GM12872 (cell line): ENCODE results near the gene CHN1.

Experiments used
- CTCF ChIP-seq: IDR thresholded peaks from 3 replicates; pipeline ENCODE4 v1.5.1; 2011; ENCODE audit warnings: low read depth, mild to moderate bottlenecking, low read length, moderate library complexity; ENCODE audit not compliant: insufficient read depth

The CHN1 gene

GRCh38 chr2:174775571-174775980, 229.6 kb downstream of the CHN1 start:
- no peak for TF ChIP-seq CTCF

DNA sequence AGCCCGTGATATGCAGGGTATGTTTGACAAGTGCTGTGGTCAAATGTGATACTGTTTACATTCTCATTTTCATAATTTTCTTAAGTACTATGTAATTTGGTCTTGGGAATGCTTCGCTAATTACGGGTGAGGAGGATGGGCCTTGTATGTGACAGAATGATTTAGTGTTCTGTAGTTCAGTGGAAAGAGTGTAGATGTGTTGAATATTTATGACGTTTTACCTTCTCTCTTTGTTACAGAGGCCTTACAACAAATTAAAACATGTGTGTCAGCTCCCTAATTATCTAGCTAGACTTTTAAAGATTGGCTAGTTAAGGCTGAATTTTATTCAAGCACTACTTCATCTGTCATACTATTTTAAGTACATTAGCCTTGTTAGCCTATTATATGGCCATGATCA, 230.3 kb downstream of the CHN1 start:
- TF ChIP-seq CTCF = no peak

- TF ChIP-seq CTCF = no peak
These were observed 232.0 kb downstream of the CHN1 start for GRCh38 chr2:174773215-174773614.

GRCh38 chr2:174772472-174772801, 232.7 kb downstream of the CHN1 start:
- no peak for TF ChIP-seq CTCF

GRCh38 chr2:174771631-174772471, 233.3 kb downstream of the CHN1 start:
- TF ChIP-seq CTCF = peak; percentile 67

DNA sequence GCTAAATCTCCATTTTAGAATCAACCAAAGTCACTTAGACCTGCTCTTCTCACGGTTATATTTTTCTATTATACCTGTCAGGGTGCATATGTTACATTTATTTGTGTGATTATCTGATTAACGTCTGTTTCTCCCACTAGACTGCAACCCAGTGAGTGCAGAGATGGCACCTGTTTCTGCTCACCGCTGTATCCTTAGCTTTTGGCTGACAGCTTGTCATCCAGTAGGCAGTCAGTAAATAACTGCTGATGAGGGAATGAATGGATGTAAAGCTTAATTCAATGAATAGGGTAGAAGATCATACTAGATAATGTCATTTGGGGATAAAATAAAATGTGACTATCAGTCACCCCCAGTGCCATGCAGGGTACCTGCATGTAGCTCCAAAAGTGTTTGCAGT, 234.0 kb downstream of the CHN1 start:
- no peak for TF ChIP-seq CTCF

DNA sequence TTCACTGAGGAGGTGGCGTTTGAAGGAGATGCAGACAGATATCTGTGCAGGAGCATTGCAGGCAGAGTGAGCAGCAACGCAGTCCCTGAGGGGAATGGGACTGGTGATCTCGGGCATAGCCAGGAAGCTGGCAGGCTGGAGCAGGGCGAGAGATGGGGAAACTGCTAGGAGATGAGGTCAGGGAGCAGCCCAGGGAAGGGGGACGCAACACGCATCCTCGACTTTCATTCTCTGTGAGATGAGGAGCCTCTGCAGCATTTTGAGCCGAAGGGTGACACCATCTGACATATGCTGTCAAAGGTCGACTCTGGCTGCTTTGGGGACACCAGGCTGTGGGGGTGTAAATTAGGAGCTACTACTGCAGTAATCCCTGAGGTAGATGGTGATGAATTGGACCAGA, 236.6 kb downstream of the CHN1 start:
- TF ChIP-seq CTCF = no peak

GRCh38 chr2:174766271-174766670, 238.9 kb downstream of the CHN1 start:
- TF ChIP-seq CTCF = no peak
